Endodermal cell (in vitro differentiated cells): ENCODE results near the gene OGFOD3. TPM values are rescaled to one million over a fixed set of nuclear protein-coding genes. Genes with fewer than 3 reads are reported as not detected.

Experiments
- DNase-seq: peaks from one replicate; pipeline ENCODE4 v3.0.0-alpha.2; 2017
- H3K27ac ChIP-seq: 2 replicates; pipeline ENCODE4 v1.5.1; 2013; ENCODE audit warnings: mild to moderate bottlenecking, low read depth, low read length, moderate library complexity
- H3K27me3 ChIP-seq: 2 replicates; pipeline ENCODE4 v1.6.1; 2013; ENCODE audit warnings: mild to moderate bottlenecking, low read length, moderate library complexity; ENCODE audit not compliant: insufficient read depth, control insufficient read depth, poor library complexity, severe bottlenecking
- H3K36me3 ChIP-seq: 2 replicates; pipeline ENCODE4 v1.7.0; 2013; ENCODE audit warnings: mild to moderate bottlenecking, low read length, moderate library complexity; ENCODE audit not compliant: control insufficient read depth, insufficient read depth
- H3K4me1 ChIP-seq: one replicate; pipeline ENCODE4 v1.7.0; 2013; ENCODE audit warnings: low read length; ENCODE audit not compliant: control insufficient read depth, insufficient read depth
- H3K4me3 ChIP-seq: 2 replicates; pipeline ENCODE4 v1.5.1; 2013; ENCODE audit warnings: mild to moderate bottlenecking, low read length, moderate library complexity
- H3K9ac ChIP-seq: 2 replicates; pipeline ENCODE4 v1.6.1; 2013; ENCODE audit warnings: mild to moderate bottlenecking, low read length, moderate library complexity; ENCODE audit not compliant: poor library complexity, severe bottlenecking; ENCODE audit errors: extremely low read depth
- H3K9me3 ChIP-seq: 2 replicates; pipeline ENCODE4 v1.6.1; 2013; ENCODE audit warnings: mild to moderate bottlenecking, low read length, moderate library complexity; ENCODE audit not compliant: control insufficient read depth
- H3K27ac Mint-ChIP-seq: 2 replicates; pipeline ENCODE4 v1.8.0; 2020; ENCODE audit warnings: mixed read lengths
- H3K27me3 Mint-ChIP-seq: 2 replicates; pipeline ENCODE4 v1.8.0; 2021; ENCODE audit warnings: mild to moderate bottlenecking, mixed read lengths; ENCODE audit not compliant: insufficient read depth
- H3K36me3 Mint-ChIP-seq: 2 replicates; pipeline ENCODE4 v1.8.0; 2020; ENCODE audit warnings: low read depth, mixed read lengths
- H3K4me1 Mint-ChIP-seq: 2 replicates; pipeline ENCODE4 v1.8.0; 2020; ENCODE audit warnings: mixed read lengths
- H3K4me3 Mint-ChIP-seq: 2 replicates; pipeline ENCODE4 v1.8.0; 2020; ENCODE audit warnings: mild to moderate bottlenecking, moderate library complexity, mixed read lengths
- H3K9me3 Mint-ChIP-seq: 2 replicates; pipeline ENCODE4 v1.8.0; 2020; ENCODE audit warnings: mild to moderate bottlenecking, mixed read lengths
- CTCF ChIP-seq: fragments of 200-600 bp; sonication (generic); conservative IDR thresholded peaks from 2 replicates; pipeline ENCODE4 v1.5.0; 2021; ENCODE audit warnings: antibody characterized with exemption, mild to moderate bottlenecking
- WGBS, 2 experiments: methylation state at CpG; one replicate each; pipeline versions ENCODE4 v1.1.5 to v1.1.7; 2013; ENCODE audit warnings: missing lambda C conversion rate in 2 of 2, mixed read lengths in 1 of 2; ENCODE audit not compliant: insufficient coverage in 1 of 2, insufficient read length in 1 of 2; 5-methylcytosine and 5-hydroxymethylcytosine counted together
- total RNA-seq, 2 donors: library from RNA; stranded (reverse); fragmentation: NEBNext Ultra II Directional in 1 of 2; extraction: Animal tissue kit (Norgen Biotek cat#: 25700) in 1 of 2; gene quantifications; 2 replicates in 1 of 2; 3 replicates in 1 of 2; pipeline ENCODE4 v1.2.1, GENCODE V29; 2021

OGFOD3 gene
- total RNA-seq, 2 donors from 2014 or later = 24.0 to 30.1 TPM

DNA sequence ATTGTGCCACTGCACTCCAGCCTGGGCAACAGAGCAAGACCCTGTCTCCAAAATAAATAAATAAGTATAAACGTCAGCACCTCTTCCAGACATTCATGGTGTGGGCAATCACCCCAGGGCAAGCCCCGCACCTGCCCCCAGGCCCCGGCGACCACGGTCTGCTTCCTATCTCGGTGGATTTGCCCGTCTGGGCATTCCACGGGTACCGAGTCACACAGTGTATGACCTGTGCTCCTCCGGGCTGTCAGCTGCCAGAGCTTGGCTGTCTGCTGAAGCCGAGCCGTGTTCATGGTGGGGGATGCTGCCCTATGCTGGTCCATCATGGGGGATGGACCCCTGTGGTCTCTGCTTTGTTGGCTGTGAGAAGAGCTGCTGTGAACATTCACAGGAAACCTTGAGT is 16.7 kb upstream of the OGFOD3 start:
- 71 to 90% methylated on average over 12 of the region's 12 CpGs for WGBS, 2 experiments
- H3K27me3 ChIP-seq = no peaks in the 10 kb centered on the region
- no peak overlapping the region for H3K4me3 ChIP-seq
- no peaks in the 10 kb centered on the region for H3K27me3 Mint-ChIP-seq
- H3K4me3 Mint-ChIP-seq = no peak overlapping the region
- no peaks in the 10 kb centered on the region for H3K36me3 ChIP-seq
- no peak overlapping the region for H3K27ac ChIP-seq
- H3K4me1 ChIP-seq = no peaks in the 10 kb centered on the region
- H3K36me3 Mint-ChIP-seq = no peaks in the 10 kb centered on the region
- no peaks in the 10 kb centered on the region for H3K4me1 Mint-ChIP-seq
- no peak overlapping the region for H3K27ac Mint-ChIP-seq
- no peaks in the 10 kb centered on the region for H3K9me3 ChIP-seq
- no peak for TF ChIP-seq CTCF
- no peak overlapping the region for H3K9ac ChIP-seq
- DNase-seq = peak; percentile 81
- no peaks in the 10 kb centered on the region for H3K9me3 Mint-ChIP-seq

DNA sequence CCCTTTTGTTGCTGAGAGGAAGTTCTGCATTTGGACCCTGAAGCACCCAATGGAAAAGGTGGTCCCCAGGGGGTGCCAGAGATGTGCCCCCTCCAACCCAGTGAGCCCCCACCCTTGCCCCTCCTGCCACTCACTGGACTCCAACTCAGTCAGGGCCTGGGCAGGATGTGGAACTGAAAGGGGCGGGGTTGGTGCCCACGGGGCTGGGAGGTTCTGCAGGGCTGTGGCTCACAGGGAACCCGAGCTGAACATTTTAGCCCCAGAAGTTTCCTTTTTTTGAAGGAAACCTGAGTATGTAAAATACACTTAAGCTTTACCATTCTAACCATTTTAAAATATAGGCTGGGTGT is 15.8 kb upstream of the OGFOD3 start:
- Mint-ChIP-seq H3K9me3 (no peaks in the 10 kb centered on the region), H3K4me1 (no peaks in the 10 kb centered on the region), H3K27ac (no peak overlapping the region), H3K36me3 (no peaks in the 10 kb centered on the region), H3K4me3 (no peak overlapping the region), H3K27me3 (no peaks in the 10 kb centered on the region)
- no peak overlapping the region for H3K27ac ChIP-seq
- H3K4me1 ChIP-seq = no peaks in the 10 kb centered on the region
- H3K36me3 ChIP-seq = no peaks in the 10 kb centered on the region
- no peak for TF ChIP-seq CTCF
- no peaks in the 10 kb centered on the region for H3K27me3 ChIP-seq
- 82% methylated on average over 3 of the region's 3 CpGs; no CpG with 5 or more reads in 1 of the 2 experiments for WGBS, 2 experiments
- no peak overlapping the region for H3K9ac ChIP-seq
- DNase-seq = no peak
- no peaks in the 10 kb centered on the region for H3K9me3 ChIP-seq
- no peak overlapping the region for H3K4me3 ChIP-seq

GRCh38 chr17:82433560-82434215 is 15.3 kb upstream of the OGFOD3 start:
- Mint-ChIP-seq H3K27me3 (no peaks in the 10 kb centered on the region), H3K4me3 (no peak overlapping the region), H3K36me3 (no peaks in the 10 kb centered on the region), H3K27ac (no peak overlapping the region), H3K4me1 (no peaks in the 10 kb centered on the region), H3K9me3 (no peaks in the 10 kb centered on the region)
- H3K27ac ChIP-seq = no peak overlapping the region
- H3K4me1 ChIP-seq = no peaks in the 10 kb centered on the region
- DNase-seq = no peak
- 90 to 91% methylated on average over 28 to 32 of the region's 32 CpGs for WGBS, 2 experiments
- no peaks in the 10 kb centered on the region for H3K36me3 ChIP-seq
- H3K9me3 ChIP-seq = no peaks in the 10 kb centered on the region
- H3K27me3 ChIP-seq = no peaks in the 10 kb centered on the region
- H3K9ac ChIP-seq = no peak overlapping the region
- no peak for TF ChIP-seq CTCF
- H3K4me3 ChIP-seq = no peak overlapping the region
